HEK293T (cell line): Measurements from ENCODE around the gene ZNF608.

Source experiments
- ARNT ChIP-seq: fragments of 450-650 bp; IDR thresholded peaks from 2 replicates; pipeline ENCODE4 v1.6.1; 2017; ENCODE audit warnings: mild to moderate bottlenecking
- BHLHE40 ChIP-seq: fragments of 450-650 bp; IDR thresholded peaks from 2 replicates; pipeline ENCODE4 v1.6.1; 2016; ENCODE audit warnings: mild to moderate bottlenecking, moderate library complexity, borderline replicate concordance
- CTBP1 ChIP-seq: fragments of 450-650 bp; IDR thresholded peaks from 2 replicates; pipeline ENCODE4 v1.6.1; 2016; ENCODE audit warnings: borderline replicate concordance
- ELF4 ChIP-seq: fragments of 450-650 bp; IDR thresholded peaks from 2 replicates; pipeline ENCODE4 v1.6.1; 2017; ENCODE audit warnings: antibody characterized with exemption
- FOXK2 ChIP-seq: fragments of 450-650 bp; IDR thresholded peaks from 2 replicates; pipeline ENCODE4 v1.6.1; 2016; ENCODE audit warnings: mild to moderate bottlenecking
- FOXM1 ChIP-seq: fragments of 450-650 bp; IDR thresholded peaks from 2 replicates; pipeline ENCODE4 v1.6.1; 2017; ENCODE audit warnings: mild to moderate bottlenecking, borderline replicate concordance
- LEF1 ChIP-seq: fragments of 450-650 bp; IDR thresholded peaks from 2 replicates; pipeline ENCODE4 v1.6.1; 2017; ENCODE audit warnings: mild to moderate bottlenecking, borderline replicate concordance
- SP1 ChIP-seq: fragments of 450-650 bp; IDR thresholded peaks from 2 replicates; pipeline ENCODE4 v1.6.1; 2017
- SUZ12 ChIP-seq: fragments of 450-650 bp; IDR thresholded peaks from 2 replicates; pipeline ENCODE4 v1.6.1; 2016; ENCODE audit warnings: mild to moderate bottlenecking
- TARDBP ChIP-seq: fragments of 450-650 bp; IDR thresholded peaks from 2 replicates; pipeline ENCODE4 v1.6.1; 2016

DNA sequence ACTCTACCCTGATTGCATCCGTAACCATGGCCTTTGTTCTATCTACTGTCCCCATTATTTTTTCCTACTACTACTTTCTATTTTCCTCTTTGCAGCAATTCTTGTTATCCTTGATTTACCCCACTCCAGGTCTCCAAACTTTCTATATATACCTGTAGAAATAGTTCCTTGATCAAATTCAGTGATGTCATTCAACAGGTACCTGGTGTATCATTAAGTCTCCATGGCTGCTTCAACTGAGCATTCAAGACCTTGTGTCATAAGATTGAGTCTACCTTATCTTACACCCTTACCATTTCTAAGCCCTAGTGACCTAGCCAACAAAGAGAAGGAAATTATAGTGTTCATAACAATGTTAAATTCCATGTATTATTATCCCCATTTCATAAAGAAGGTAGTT, 35.8 kb upstream of the ZNF608 start:
- no peak for TF ChIP-seq FOXM1
- TF ChIP-seq FOXK2 = no peak
- no peak for TF ChIP-seq ARNT
- TF ChIP-seq SUZ12 = no peak
- no peak for TF ChIP-seq TARDBP
- no peak for TF ChIP-seq CTBP1
- no peak for TF ChIP-seq SP1
- no peak for TF ChIP-seq BHLHE40
- TF ChIP-seq LEF1 = no peak
- TF ChIP-seq ELF4 = no peak
